Renal pelvis (tissue), 4 donors: Measurements from ENCODE around the gene TRAPPC5. TPM values are rescaled to one million over a fixed set of nuclear protein-coding genes. Genes with fewer than 3 reads are reported as not detected.

Experiments used
- DNase-seq: peaks from one replicate; pipeline ENCODE4 v3.0.0-alpha.2; 2013
- polyA plus RNA-seq, 3 donors: library from polyadenylated mRNA; unstranded; fragments of 120-200 nt; gene quantifications; one replicate each; pipeline ENCODE4 v1.2.1, GENCODE V29; 2013; ENCODE audit not compliant: insufficient read length in 3 of 3

TRAPPC5 gene
- polyA plus RNA-seq, 3 donors, result 60.2 to 81.9 (median 65.1) TPM

GRCh38 chr19:7697721-7698287, 17.2 kb downstream of the TRAPPC5 start:
- DNase-seq, result no peak

GRCh38 chr19:7698583-7698982, 17.9 kb downstream of the TRAPPC5 start:
- DNase-seq, result no peak

DNA sequence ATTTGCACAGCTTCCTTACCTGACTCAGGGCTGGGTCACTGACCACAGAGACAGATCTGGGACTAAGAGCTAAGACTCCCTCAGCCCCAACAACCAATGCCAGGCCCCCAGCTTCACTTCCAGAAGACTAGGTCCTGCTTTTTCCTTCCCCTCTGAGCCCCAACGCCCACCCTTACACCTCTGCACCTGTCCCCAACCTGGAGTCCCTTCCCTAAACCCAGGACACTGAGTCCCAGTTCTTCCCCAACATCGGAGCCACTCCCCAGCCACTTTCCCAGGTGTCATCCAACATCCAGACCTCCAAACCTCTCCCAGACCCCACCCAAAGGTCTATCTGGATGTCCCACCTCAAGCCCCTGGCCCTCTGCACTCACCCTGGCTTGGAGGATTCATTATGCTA, 18.4 kb downstream of the TRAPPC5 start:
- DNase-seq, result no peak

- DNase-seq, result no peak
Measured at GRCh38 chr19:7699417-7700401, 19.1 kb downstream of the TRAPPC5 start.

DNA sequence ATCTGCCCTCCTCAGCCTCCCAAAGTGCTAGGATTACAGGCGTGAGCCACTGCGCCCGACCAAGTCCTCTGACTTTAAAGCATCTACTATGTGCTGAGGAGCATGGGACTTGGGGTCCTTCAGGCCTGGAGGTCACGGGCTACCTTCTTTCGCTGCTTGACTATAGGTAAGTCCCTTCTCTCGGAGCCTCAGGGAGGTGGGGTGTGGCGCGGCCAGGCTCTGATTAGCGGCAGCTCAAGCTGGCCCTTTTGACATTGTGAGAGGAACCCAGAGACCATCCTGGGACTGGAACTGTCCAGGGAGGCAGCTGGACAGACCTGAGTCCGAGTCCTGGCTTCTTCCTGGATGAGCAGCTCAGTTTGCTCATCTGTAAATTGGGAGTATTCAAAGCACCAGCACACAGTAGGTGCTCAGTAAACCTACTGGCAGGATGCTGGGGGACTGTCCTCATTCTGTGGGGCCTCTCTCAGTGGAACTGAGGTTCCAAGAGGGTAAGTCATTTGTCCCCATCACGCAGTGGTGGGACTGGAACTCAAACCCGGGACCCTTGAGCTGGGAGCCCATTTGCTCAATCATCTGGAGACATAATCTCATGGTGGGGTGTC, 20.5 kb downstream of the TRAPPC5 start:
- no peak for DNase-seq

- no peak for DNase-seq
Measured at GRCh38 chr19:7701654-7702457, 21.2 kb downstream of the TRAPPC5 start, which contains the start of gene FCER2. TSS of gene FCER2 (minus strand) at chr19:7702131. CDS start at chr19:7699760, 2,371 bp downstream.

GRCh38 chr19:7703332-7703731, 22.7 kb downstream of the TRAPPC5 start:
- DNase-seq, result no peak

DNA sequence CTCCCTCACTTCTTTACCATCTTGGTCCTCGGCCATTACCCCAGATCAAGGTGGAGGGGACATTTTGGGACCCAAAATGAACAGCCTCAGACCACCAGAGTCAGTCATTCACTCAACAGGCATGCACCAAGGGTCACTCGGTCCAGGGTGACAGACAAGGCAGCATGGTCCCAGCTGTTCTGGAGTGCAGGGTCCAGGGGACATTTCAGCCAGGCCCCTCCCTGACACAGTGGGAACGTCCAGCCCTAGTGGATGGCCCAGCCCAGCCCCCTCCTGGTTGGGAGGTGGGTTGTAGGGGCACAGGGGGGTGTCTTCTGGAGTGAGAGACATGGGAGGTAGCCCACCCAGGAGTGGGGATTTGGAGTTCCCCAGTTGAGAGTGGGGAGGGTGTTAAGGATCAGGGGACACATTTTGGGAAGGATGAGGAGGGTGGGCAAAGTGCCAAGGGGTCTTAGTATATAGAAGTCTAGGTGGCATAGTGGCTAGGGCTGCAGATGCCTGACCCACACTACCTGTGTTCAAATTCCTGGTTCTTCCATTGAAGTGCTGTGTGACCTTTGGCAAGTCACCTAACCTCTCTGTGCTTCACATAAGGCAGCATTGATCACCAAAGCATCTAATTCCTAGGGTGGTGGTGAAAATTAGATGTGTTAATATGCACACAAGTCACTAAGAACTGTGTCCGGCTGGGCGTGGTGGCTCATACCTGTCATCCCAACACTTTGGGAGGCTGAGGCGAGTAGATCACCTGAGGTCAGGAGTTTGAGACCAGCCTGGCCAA, 23.8 kb downstream of the TRAPPC5 start:
- no peak for DNase-seq

DNA sequence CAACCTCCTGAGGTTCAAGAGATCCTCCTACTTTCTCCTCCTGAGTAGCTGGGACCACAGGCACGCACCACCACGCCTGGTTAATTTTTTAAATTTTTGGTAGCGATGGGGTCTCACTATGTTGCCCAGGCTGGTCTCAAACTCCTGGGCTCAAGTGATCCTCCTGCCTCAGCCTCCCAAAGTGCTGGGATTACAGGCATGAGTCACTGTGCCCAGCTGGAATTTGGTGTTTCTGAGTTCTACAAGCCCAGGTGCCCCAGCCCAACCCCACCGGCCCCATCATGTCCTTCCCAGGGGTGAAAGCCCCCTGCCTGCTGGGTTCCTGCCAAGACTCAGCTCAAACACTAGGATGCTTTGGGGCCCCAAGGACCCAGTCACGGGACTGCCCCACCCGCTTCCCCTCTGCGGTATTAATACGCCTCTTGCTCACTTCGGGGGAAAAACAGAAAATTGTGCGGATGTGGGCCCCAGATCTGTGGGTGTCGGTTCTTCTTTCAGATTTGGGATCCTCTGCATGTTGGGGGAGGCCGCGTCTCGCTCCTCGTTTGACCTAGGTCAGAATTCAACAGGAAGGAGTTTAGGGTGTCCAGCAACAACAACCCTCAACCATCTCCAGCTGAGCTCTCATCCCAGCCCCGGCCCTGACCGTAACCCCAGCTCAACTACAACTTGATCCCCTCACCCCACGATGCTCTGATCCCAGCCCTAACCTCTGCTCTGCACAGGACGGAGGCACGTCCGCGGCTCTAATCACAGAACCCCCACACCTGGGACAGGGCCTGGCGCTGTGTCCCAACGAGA, 25.0 kb downstream of the TRAPPC5 start:
- DNase-seq, result no peak

DNA sequence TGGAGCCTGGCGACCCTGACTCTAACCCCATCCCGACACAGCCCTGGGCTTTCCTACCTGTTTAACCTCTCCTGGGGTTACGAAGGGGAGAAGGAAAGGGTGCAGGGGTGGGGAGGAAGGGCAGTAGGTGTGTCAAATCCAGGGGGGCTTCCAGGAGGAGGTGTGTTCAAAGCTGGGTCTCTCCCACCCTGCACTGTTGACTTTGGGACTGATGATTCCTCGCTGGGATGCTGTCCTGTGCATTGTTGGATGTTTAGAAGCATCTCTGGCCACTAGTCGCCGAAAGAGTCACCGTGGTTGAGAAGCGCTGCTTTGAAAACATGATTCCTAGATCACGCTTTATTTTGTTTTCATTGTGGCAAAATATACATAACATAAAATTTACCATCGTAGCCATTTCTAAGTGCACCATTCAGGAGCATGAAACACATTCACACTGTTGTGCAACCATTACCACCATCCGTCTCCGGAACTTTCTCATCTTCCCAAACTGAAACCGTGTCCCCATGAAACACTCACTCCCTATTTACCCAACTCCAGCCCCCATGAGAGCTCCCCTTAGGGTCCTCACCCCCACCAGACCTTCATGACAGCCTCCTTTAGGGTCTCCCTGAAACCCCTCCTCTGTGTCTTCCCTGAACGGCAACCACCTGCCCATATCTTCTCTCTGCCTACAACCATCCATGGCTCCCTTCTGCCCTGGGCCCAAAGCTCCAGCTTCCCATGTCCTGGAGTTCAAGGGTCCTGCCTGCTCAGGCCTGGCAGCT, 25.7 kb downstream of the TRAPPC5 start:
- no peak for DNase-seq

GRCh38 chr19:7706955-7707456, 26.4 kb downstream of the TRAPPC5 start:
- DNase-seq, result no peak

GRCh38 chr19:7709932-7710460, 29.4 kb downstream of the TRAPPC5 start:
- DNase-seq, result no peak

GRCh38 chr19:7710616-7711015, 30.0 kb downstream of the TRAPPC5 start:
- no peak for DNase-seq

DNA sequence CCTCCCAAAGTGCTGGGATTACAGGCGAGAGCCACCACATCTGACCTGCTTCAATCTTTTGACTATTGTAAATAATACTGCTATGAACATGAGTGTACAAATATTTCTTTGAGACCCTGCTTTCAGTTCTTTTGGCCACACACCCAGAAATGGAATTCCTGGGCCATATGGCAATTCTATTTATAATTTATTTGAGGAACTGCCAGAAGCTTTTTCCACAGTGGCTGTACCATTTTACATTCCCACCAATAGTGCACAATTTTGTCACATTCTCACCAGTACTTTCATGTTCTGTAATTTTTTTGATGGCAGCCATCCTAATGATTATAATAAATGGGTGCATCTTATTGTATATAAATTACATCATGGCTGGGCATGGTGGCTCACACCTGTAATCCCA, 35.0 kb downstream of the TRAPPC5 start:
- no peak for DNase-seq

DNA sequence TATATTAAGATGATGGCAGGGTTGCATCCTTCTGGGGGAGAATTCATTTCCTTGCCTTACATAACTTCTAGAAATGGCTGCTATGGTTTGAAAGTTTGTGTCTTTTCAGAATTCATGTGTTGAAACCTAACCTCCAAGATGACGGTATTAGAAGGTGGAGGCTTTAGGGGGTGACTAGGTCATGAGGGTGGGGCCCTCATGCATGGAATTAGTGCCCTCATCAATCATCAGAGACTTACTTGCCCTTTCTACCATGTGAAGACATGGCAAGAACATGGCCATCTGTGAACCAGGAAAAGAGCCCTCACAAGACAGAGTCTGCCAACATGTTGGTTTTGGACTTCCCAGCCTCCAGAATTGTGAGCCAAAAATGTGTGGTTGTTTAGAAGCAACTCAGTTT, 36.1 kb downstream of the TRAPPC5 start:
- no peak for DNase-seq

GRCh38 chr19:7718668-7719067, 38.0 kb downstream of the TRAPPC5 start:
- no peak for DNase-seq

DNA sequence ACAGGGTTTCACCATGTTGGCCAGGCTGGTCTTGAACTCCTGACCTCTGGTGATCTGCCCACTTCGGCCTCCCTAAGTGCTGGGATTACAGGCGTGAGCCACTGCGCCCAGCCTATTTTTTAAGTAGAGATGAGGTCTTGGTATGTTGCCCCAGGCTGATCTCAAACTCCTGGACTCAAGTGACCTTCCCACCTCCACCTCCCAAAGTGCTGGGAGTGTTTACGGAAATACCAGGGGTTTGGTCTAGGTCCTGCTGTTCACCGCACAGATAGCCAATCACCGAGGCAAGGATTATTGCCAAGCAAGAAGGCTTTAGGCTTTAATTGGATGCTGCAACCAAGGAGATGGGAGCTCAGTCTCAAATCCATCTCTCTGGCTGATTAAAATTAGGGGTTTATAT, 39.7 kb downstream of the TRAPPC5 start:
- DNase-seq, result no peak

DNA sequence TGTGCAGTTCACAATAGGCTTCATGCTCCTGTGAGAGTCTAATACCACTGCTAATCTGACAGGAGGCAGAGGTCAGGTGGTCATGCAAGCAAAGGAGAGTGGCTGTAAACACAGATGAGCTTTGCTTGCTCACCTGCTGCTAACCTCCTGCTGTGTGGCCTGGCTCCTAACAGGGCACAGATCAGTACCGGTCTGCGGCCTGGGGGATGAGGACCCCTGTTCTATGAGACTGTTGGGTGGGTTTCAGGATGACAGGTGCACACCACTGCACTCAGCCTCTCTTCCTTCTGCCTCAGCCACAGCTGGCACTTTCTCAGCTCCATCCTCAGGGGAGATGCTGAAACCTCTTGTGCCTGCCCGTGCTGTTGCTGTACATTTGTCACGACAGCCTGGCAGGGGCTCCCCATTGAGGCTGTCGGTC, 41.6 kb downstream of the TRAPPC5 start:
- DNase-seq, result no peak

DNA sequence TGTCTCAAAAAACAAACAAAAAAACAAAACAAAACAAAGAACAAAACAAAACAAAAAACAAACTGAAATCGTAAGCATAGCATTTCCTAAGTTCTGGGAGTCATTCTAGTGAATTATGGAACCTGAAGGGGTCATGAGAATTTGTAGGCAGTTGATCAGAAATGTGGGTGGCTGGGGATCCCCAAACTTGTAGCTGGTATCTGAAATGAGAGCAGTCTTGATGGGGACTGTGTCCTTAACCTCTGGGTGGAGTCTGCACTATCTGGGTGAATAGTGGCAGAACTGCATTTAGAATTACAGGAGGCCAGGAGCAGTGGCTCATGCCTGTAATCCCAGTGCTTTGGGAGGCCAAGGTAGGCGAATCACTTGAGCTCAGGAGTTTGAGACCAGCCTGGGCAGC, 45.2 kb downstream of the TRAPPC5 start:
- no peak for DNase-seq
